ENCODE measurements around the gene ALDH1A2.
"Not testable (repeated sequence)": the region's sequence is repeated elsewhere in the genome, so short reads cannot be mapped to it uniquely, and the experiment has no call there.

The ALDH1A2 gene

GRCh38 chr15:58066042-58066867 lies 744 bp upstream of the ALDH1A2 start:
- DNase-seq, result peak; percentile 78

- peak; percentile 28 for DNase-seq
Measured at GRCh38 chr15:58064980-58065444, 499 bp downstream of the ALDH1A2 start.

- DNase-seq, result no peak
Measured at GRCh38 chr15:58064082-58064979, 1.2 kb downstream of the ALDH1A2 start.

- no peak for DNase-seq
Measured at GRCh38 chr15:58063614-58064013, 1.9 kb downstream of the ALDH1A2 start.

GRCh38 chr15:58062983-58063382 lies 2.5 kb downstream of the ALDH1A2 start:
- DNase-seq, result no peak

- DNase-seq, result no peak
Measured at GRCh38 chr15:58062175-58062574, 3.3 kb downstream of the ALDH1A2 start.

- peak; percentile 25 for DNase-seq
Measured at GRCh38 chr15:58060575-58060974, 4.9 kb downstream of the ALDH1A2 start.

- DNase-seq, result no peak
Measured at GRCh38 chr15:58058729-58059128, 6.8 kb downstream of the ALDH1A2 start.

- DNase-seq, result no peak
Measured at GRCh38 chr15:58058073-58058472, 7.4 kb downstream of the ALDH1A2 start.

GRCh38 chr15:58057559-58057958 lies 8.0 kb downstream of the ALDH1A2 start:
- no peak for DNase-seq

GRCh38 chr15:58056015-58056414 lies 9.5 kb downstream of the ALDH1A2 start:
- no peak for DNase-seq

- DNase-seq, result no peak
Measured at GRCh38 chr15:58053315-58054153, 12.0 kb downstream of the ALDH1A2 start.

- DNase-seq, result no peak
Measured at GRCh38 chr15:58052334-58052733, 13.2 kb downstream of the ALDH1A2 start.

- no peak for DNase-seq
Measured at GRCh38 chr15:58049520-58050227, 15.8 kb downstream of the ALDH1A2 start.

- DNase-seq, result no peak
Measured at GRCh38 chr15:58048261-58048660, 17.2 kb downstream of the ALDH1A2 start.

GRCh38 chr15:58047149-58047548 lies 18.4 kb downstream of the ALDH1A2 start:
- no peak for DNase-seq

GRCh38 chr15:58046467-58046866 lies 19.0 kb downstream of the ALDH1A2 start:
- DNase-seq, result peak; percentile 33

GRCh38 chr15:58045376-58045775 lies 20.1 kb downstream of the ALDH1A2 start:
- not testable (repeated sequence) for DNase-seq

GRCh38 chr15:58044551-58044950 lies 21.0 kb downstream of the ALDH1A2 start:
- DNase-seq, result no peak

- peak; percentile 69 for DNase-seq
Measured at GRCh38 chr15:58043192-58043903, 22.2 kb downstream of the ALDH1A2 start.

- DNase-seq, result no peak
Measured at GRCh38 chr15:58042006-58042405, 23.5 kb downstream of the ALDH1A2 start.
